Ishikawa (cell line): ENCODE data around the gene SSU72.

ENCODE experiments used
- CEBPB ChIP-seq: IDR thresholded peaks from 2 replicates; pipeline ENCODE4 v1.6.1; 2012
- CREB1 ChIP-seq: IDR thresholded peaks from 2 replicates; pipeline ENCODE4 v1.6.1; 2012; ENCODE audit warnings: low read depth
- EP300 ChIP-seq: IDR thresholded peaks from 2 replicates; pipeline ENCODE4 v1.6.1; 2012; ENCODE audit warnings: borderline replicate concordance
- NFIC ChIP-seq: IDR thresholded peaks from 2 replicates; pipeline ENCODE4 v1.6.1; 2012
- RAD21 ChIP-seq: IDR thresholded peaks from 2 replicates; pipeline ENCODE4 v1.6.1; 2012; ENCODE audit warnings: low read depth
- TAF1 ChIP-seq: IDR thresholded peaks from 2 replicates; pipeline ENCODE4 v1.6.1; 2012; ENCODE audit warnings: low read depth, mild to moderate bottlenecking
- YY1 ChIP-seq: IDR thresholded peaks from 2 replicates; pipeline ENCODE4 v1.6.1; 2012; ENCODE audit warnings: low read depth
- ZBTB7A ChIP-seq: IDR thresholded peaks from 2 replicates; pipeline ENCODE4 v1.6.1; 2012; ENCODE audit warnings: low read depth
- TF ChIP-seq, protein P1 (sequence below): IDR thresholded peaks from 2 replicates; pipeline ENCODE4 v1.6.1; 2012
- TF ChIP-seq, protein P2 (sequence below): IDR thresholded peaks from 2 replicates; pipeline ENCODE4 v1.6.1; 2012
- TF ChIP-seq, protein P3 (sequence below): IDR thresholded peaks from 2 replicates; pipeline ENCODE4 v1.6.1; 2012; ENCODE audit warnings: low read depth, mild to moderate bottlenecking

DNA sequence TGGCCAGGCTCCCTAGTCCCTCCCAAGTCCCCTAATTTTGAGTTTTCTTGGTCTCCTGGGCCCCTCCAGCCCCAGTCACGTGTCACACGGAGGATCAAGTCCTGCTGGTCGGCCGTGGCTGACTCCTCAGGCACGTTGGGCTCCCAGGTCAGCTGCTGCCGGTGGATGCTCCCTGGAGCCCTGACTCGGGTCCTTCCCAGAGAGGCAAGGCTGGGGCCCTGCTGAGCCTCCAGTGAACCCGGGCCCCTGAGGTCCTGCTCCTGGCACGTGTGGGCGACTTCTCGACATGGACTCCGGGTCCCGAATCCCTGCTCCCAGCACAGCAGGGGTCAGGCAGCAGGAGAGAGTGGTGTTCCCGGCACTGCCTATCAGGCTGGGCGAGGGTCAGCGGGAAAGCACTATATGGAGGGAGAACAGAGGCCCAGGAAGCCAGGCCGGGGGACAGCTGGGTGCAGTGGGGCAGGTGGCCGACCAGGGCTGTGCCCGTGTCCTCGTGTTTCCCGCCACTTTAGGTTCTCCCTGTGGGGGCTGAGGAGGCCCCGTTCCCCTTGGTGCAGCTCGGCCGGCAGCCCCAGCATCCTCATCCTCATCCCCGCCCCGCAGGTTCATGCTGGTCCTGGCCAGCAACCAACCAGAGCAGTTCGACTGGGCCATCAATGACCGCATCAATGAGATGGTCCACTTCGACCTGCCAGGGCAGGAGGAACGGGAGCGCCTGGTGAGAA lies 47.4 kb downstream of the SSU72 start:
- TF ChIP-seq TAF1 (no peak), EP300 (no peak), RAD21 (no peak), YY1 (no peak), CEBPB (no peak), CREB1 (no peak), NFIC (no peak), ZBTB7A (no peak)
- TF ChIP-seq, protein P1, sequence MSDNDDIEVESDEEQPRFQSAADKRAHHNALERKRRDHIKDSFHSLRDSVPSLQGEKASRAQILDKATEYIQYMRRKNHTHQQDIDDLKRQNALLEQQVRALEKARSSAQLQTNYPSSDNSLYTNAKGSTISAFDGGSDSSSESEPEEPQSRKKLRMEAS, result no peak
- TF ChIP-seq, protein P2, sequence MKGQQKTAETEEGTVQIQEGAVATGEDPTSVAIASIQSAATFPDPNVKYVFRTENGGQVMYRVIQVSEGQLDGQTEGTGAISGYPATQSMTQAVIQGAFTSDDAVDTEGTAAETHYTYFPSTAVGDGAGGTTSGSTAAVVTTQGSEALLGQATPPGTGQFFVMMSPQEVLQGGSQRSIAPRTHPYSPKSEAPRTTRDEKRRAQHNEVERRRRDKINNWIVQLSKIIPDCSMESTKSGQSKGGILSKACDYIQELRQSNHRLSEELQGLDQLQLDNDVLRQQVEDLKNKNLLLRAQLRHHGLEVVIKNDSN, result no peak
- TF ChIP-seq, protein P3, sequence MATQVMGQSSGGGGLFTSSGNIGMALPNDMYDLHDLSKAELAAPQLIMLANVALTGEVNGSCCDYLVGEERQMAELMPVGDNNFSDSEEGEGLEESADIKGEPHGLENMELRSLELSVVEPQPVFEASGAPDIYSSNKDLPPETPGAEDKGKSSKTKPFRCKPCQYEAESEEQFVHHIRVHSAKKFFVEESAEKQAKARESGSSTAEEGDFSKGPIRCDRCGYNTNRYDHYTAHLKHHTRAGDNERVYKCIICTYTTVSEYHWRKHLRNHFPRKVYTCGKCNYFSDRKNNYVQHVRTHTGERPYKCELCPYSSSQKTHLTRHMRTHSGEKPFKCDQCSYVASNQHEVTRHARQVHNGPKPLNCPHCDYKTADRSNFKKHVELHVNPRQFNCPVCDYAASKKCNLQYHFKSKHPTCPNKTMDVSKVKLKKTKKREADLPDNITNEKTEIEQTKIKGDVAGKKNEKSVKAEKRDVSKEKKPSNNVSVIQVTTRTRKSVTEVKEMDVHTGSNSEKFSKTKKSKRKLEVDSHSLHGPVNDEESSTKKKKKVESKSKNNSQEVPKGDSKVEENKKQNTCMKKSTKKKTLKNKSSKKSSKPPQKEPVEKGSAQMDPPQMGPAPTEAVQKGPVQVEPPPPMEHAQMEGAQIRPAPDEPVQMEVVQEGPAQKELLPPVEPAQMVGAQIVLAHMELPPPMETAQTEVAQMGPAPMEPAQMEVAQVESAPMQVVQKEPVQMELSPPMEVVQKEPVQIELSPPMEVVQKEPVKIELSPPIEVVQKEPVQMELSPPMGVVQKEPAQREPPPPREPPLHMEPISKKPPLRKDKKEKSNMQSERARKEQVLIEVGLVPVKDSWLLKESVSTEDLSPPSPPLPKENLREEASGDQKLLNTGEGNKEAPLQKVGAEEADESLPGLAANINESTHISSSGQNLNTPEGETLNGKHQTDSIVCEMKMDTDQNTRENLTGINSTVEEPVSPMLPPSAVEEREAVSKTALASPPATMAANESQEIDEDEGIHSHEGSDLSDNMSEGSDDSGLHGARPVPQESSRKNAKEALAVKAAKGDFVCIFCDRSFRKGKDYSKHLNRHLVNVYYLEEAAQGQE, result no peak
